Neural progenitor cell (in vitro differentiated cells): ENCODE data around the gene NGF.

ENCODE experiments used
- CTCF ChIP-seq: fragments of 200-600 bp; sonication (generic); IDR thresholded peaks from 2 replicates; pipeline ENCODE4 v1.5.1; 2017; ENCODE audit warnings: antibody characterized with exemption, mild to moderate bottlenecking
- EZH2 ChIP-seq: fragments of 200-600 bp; sonication (generic); IDR thresholded peaks from 2 replicates; pipeline ENCODE4 v1.6.1; 2017; ENCODE audit warnings: antibody characterized with exemption, mild to moderate bottlenecking, moderate library complexity
- EZH2phosphoT487 ChIP-seq: fragments of 200-600 bp; sonication (generic); IDR thresholded peaks from 2 replicates; pipeline ENCODE4 v1.6.1; 2017; ENCODE audit warnings: antibody characterized with exemption

GRCh38 chr1:115364780-115365155 is 26.7 kb upstream of the NGF start:
- TF ChIP-seq CTCF = no peak
- no peak for TF ChIP-seq EZH2
- TF ChIP-seq EZH2phosphoT487 = no peak
